ENCODE results near the gene GDF15. TPM values are rescaled to one million over a fixed set of nuclear protein-coding genes. Genes with fewer than 3 reads are reported as not detected.

The GDF15 gene
- total RNA-seq, 4 donors from 2014 or later: 0.41 to 13.1 (median 1.6) TPM

- peak overlapping the region; percentile 76 to 80 for H3K4me3 ChIP-seq
- H3K27ac ChIP-seq: peak overlapping the region; percentile 81 to 87
- intact Hi-C loops (cut with DNase I; ENCODE audit: low total_unique reads): loop anchor here (10.0 kb wide), 1 partner anchor 74 kb away; the partner anchor contains the start of gene SSBP4
- H3K36me3 ChIP-seq: no peaks in the 10 kb centered on the region
- no peaks in the 10 kb centered on the region for H3K4me1 ChIP-seq
- no peaks in the 10 kb centered on the region for H3K27me3 ChIP-seq
- TF ChIP-seq CTCF (IDR thresholded peaks at IDR 0.05): no peak
- TF ChIP-seq POLR2A (IDR thresholded peaks at IDR 0.05): no peak
- DNase-seq: peak; percentile 48 to 66
- no peaks in the 10 kb centered on the region for H3K9me3 ChIP-seq
Measured at GRCh38 chr19:18340990-18341868, 44.7 kb upstream of the GDF15 start.

- intact Hi-C loops (cut with DNase I; ENCODE audit: low total_unique reads): loop anchor here (10.0 kb wide), 1 partner anchor 73 kb away; the partner anchor contains the start of gene SSBP4
- Histone ChIP-seq H3K36me3 (no peaks in the 10 kb centered on the region), H3K27ac (peak overlapping the region in 1 of 2 donors; percentile 81), H3K4me3 (no peak overlapping the region), H3K27me3 (no peaks in the 10 kb centered on the region), H3K4me1 (no peaks in the 10 kb centered on the region), H3K9me3 (no peaks in the 10 kb centered on the region)
- TF ChIP-seq POLR2A (IDR thresholded peaks at IDR 0.05): no peak
- no peak for DNase-seq
Measured at GRCh38 chr19:18342090-18342632, 43.8 kb upstream of the GDF15 start.

- H3K9me3 ChIP-seq: no peaks in the 10 kb centered on the region
- H3K4me1 ChIP-seq: no peaks in the 10 kb centered on the region
- intact Hi-C loops (cut with DNase I; ENCODE audit: low total_unique reads): loop anchor here (10.0 kb wide), 1 partner anchor 70 kb away; the partner anchor contains the start of gene SSBP4
- no peak overlapping the region for H3K27ac ChIP-seq
- no peak for DNase-seq
- TF ChIP-seq CTCF (IDR thresholded peaks at IDR 0.05) (no peak), POLR2A (IDR thresholded peaks at IDR 0.05) (no peak)
- H3K36me3 ChIP-seq: no peaks in the 10 kb centered on the region
- H3K27me3 ChIP-seq: no peaks in the 10 kb centered on the region
- no peak overlapping the region for H3K4me3 ChIP-seq
Measured at GRCh38 chr19:18344582-18344950, 41.4 kb upstream of the GDF15 start.

- TF ChIP-seq POLR2A (IDR thresholded peaks at IDR 0.05) (no peak), CTCF (IDR thresholded peaks at IDR 0.05) (no peak)
- H3K27me3 ChIP-seq: no peaks in the 10 kb centered on the region
- intact Hi-C loops (cut with DNase I; ENCODE audit: low total_unique reads): loop anchor here (10.0 kb wide), 1 partner anchor 70 kb away; the partner anchor contains the start of gene SSBP4
- H3K27ac ChIP-seq: no peak overlapping the region
- no peaks in the 10 kb centered on the region for H3K9me3 ChIP-seq
- H3K4me1 ChIP-seq: no peaks in the 10 kb centered on the region
- H3K36me3 ChIP-seq: no peaks in the 10 kb centered on the region
- DNase-seq: no peak
- H3K4me3 ChIP-seq: no peak overlapping the region
Measured at GRCh38 chr19:18345296-18345695, 40.7 kb upstream of the GDF15 start.

GRCh38 chr19:18346091-18346490 is 39.9 kb upstream of the GDF15 start:
- H3K4me1 ChIP-seq: no peaks in the 10 kb centered on the region
- H3K27ac ChIP-seq: no peak overlapping the region
- TF ChIP-seq POLR2A (IDR thresholded peaks at IDR 0.05): no peak
- no peak for TF ChIP-seq CTCF (IDR thresholded peaks at IDR 0.05)
- no peak for DNase-seq
- no peak overlapping the region for H3K4me3 ChIP-seq
- H3K9me3 ChIP-seq: no peaks in the 10 kb centered on the region
- no peaks in the 10 kb centered on the region for H3K36me3 ChIP-seq
- intact Hi-C loops (cut with DNase I; ENCODE audit: low total_unique reads): loop anchor here (10.0 kb wide), 1 partner anchor 69 kb away; the partner anchor contains the start of gene SSBP4
- no peaks in the 10 kb centered on the region for H3K27me3 ChIP-seq

Data from uterus (tissue), 4 donors.